HL-60 (cell line): ENCODE data around the gene OR8B12.

Experiments
- DNase-seq, 2 experiments: peaks; one replicate each; pipeline ENCODE4 v3.0.0-alpha.2; 2010 to 2020; ENCODE audit warnings: low read depth in 1 of 2, low spot score in 1 of 2
- H3K27ac ChIP-seq: fragments of 250-450 bp; sonication (Bioruptor Pico); replicated peaks from 2 replicates; pipeline ENCODE4 v1.5.1; 2020; ENCODE audit warnings: mild to moderate bottlenecking, moderate library complexity
- H3K27me3 ChIP-seq: fragments of 250-450 bp; sonication (Bioruptor Pico); 2 replicates; pipeline ENCODE4 v1.5.1; 2021; ENCODE audit warnings: mild to moderate bottlenecking, moderate library complexity; ENCODE audit not compliant: insufficient read depth, poor library complexity, severe bottlenecking
- H3K4me3 ChIP-seq: replicated peaks from 2 replicates; pipeline ENCODE4 v1.5.1; 2011; ENCODE audit warnings: mild to moderate bottlenecking, control low read depth, low read length; ENCODE audit not compliant: insufficient read depth
- GABPA ChIP-seq: IDR thresholded peaks from 2 replicates; pipeline ENCODE4 v1.6.1; 2012; ENCODE audit warnings: low read depth
- POLR2AphosphoS5 ChIP-seq: IDR thresholded peaks from 2 replicates; pipeline ENCODE4 v1.6.1; 2012; ENCODE audit warnings: low read depth
- SPI1 ChIP-seq: IDR thresholded peaks from 2 replicates; pipeline ENCODE4 v1.6.1; 2012; ENCODE audit warnings: low read depth, mild to moderate bottlenecking, borderline replicate concordance
- TF ChIP-seq, protein P1 (sequence below): IDR thresholded peaks from 2 replicates; pipeline ENCODE4 v1.6.1; 2012; ENCODE audit warnings: low read depth; ENCODE audit not compliant: insufficient replicate concordance
- TF ChIP-seq, protein P2 (sequence below): IDR thresholded peaks from one replicate; pipeline ENCODE4 v1.5.1; 2011; ENCODE audit warnings: low read length, control low read depth, inconsistent platforms; ENCODE audit not compliant: insufficient read depth

The OR8B12 gene

DNA sequence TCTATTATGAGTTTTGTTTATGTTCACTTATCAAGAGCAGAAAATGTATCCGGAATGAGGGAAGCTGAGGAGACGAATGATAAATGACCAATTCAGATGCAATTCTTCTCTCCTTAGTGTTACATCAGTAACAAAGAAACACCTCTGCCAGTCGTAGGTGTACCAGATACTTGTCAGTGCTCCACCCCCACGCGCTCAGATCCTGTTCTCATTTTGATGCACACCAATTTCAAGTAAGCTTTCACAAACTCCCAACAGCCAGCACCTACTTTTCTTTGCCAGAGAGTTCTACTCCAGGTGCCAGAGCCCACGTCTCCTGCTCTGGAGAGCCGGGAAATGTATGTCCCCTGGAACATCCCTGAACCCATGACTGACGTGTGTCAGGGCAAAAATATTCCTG lies 43.7 kb downstream of the OR8B12 start:
- TF ChIP-seq, protein P1, sequence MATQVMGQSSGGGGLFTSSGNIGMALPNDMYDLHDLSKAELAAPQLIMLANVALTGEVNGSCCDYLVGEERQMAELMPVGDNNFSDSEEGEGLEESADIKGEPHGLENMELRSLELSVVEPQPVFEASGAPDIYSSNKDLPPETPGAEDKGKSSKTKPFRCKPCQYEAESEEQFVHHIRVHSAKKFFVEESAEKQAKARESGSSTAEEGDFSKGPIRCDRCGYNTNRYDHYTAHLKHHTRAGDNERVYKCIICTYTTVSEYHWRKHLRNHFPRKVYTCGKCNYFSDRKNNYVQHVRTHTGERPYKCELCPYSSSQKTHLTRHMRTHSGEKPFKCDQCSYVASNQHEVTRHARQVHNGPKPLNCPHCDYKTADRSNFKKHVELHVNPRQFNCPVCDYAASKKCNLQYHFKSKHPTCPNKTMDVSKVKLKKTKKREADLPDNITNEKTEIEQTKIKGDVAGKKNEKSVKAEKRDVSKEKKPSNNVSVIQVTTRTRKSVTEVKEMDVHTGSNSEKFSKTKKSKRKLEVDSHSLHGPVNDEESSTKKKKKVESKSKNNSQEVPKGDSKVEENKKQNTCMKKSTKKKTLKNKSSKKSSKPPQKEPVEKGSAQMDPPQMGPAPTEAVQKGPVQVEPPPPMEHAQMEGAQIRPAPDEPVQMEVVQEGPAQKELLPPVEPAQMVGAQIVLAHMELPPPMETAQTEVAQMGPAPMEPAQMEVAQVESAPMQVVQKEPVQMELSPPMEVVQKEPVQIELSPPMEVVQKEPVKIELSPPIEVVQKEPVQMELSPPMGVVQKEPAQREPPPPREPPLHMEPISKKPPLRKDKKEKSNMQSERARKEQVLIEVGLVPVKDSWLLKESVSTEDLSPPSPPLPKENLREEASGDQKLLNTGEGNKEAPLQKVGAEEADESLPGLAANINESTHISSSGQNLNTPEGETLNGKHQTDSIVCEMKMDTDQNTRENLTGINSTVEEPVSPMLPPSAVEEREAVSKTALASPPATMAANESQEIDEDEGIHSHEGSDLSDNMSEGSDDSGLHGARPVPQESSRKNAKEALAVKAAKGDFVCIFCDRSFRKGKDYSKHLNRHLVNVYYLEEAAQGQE, result no peak
- TF ChIP-seq SPI1, result no peak
- no peak for TF ChIP-seq POLR2AphosphoS5
- no peak for TF ChIP-seq GABPA
- TF ChIP-seq, protein P2, sequence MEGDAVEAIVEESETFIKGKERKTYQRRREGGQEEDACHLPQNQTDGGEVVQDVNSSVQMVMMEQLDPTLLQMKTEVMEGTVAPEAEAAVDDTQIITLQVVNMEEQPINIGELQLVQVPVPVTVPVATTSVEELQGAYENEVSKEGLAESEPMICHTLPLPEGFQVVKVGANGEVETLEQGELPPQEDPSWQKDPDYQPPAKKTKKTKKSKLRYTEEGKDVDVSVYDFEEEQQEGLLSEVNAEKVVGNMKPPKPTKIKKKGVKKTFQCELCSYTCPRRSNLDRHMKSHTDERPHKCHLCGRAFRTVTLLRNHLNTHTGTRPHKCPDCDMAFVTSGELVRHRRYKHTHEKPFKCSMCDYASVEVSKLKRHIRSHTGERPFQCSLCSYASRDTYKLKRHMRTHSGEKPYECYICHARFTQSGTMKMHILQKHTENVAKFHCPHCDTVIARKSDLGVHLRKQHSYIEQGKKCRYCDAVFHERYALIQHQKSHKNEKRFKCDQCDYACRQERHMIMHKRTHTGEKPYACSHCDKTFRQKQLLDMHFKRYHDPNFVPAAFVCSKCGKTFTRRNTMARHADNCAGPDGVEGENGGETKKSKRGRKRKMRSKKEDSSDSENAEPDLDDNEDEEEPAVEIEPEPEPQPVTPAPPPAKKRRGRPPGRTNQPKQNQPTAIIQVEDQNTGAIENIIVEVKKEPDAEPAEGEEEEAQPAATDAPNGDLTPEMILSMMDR, result no peak
- Histone ChIP-seq H3K4me3 (no peak overlapping the region), H3K27me3 (peaks cover 2% of the 10 kb centered on the region), H3K27ac (no peak overlapping the region)
- DNase-seq, result no peak

DNA sequence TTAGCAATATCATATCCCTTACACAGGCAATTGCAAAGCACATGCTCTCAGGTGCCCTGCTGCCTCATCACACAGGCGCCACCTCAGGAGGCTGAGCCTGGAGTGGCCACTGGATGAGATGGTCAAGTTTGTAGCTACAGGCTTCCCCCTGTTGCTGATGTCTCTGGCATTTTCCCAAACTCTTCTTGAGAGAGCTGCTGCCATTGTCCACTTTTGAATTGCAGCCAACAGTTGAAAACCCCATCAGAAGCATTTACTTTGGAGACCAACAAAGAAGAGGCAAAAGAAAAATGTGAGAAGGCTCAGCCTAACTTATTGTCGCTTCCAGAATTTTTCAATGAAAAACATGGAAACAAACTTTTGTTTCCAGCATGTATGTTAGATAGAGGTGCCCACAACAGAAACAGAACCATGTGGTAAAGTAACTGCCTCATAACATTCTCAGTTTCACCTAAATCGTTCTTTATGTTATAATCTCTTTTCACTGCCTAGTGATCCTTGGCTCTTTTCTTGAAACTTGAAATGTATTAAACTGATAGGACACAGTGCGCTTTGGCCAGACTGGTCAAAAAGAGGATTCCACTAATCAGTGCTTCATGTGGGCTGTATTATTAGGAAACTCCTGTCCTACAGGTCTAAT lies 50.3 kb downstream of the OR8B12 start:
- TF ChIP-seq, protein P2, result no peak
- TF ChIP-seq POLR2AphosphoS5 (no peak), GABPA (no peak), SPI1 (no peak)
- TF ChIP-seq, protein P1, result no peak
- no peak for DNase-seq
- no peak overlapping the region for H3K4me3 ChIP-seq
- H3K27ac ChIP-seq, result no peak overlapping the region
- H3K27me3 ChIP-seq, result no peaks in the 10 kb centered on the region
